ENCODE measurements around the gene PDE2A.

Gene PDE2A

GRCh38 chr11:72711141-72711540 lies 36.9 kb upstream of the PDE2A start:
- Histone ChIP-seq H3K4me1 (ENCODE audit: insufficient read depth, low read length) (peaks cover 12% of the 10 kb centered on the region), H3K36me3 (ENCODE audit: insufficient read depth, low read length) (no peaks in the 10 kb centered on the region; the same call in none of the 2 replicates), H3K9me3 (ENCODE audit: control insufficient read depth, insufficient read depth, low read length) (no peaks in the 10 kb centered on the region), H3K9ac (ENCODE audit: low read depth, low read length) (no peak overlapping the region)

- peaks cover 17% of the 10 kb centered on the region for H3K4me1 ChIP-seq (ENCODE audit: insufficient read depth, low read length)
- H3K9ac ChIP-seq (ENCODE audit: low read depth, low read length), result no peak overlapping the region
- no peaks in the 10 kb centered on the region for H3K9me3 ChIP-seq (ENCODE audit: control insufficient read depth, insufficient read depth, low read length)
- no peaks in the 10 kb centered on the region; the same call in none of the 2 replicates for H3K36me3 ChIP-seq (ENCODE audit: insufficient read depth, low read length)
Measured at GRCh38 chr11:72710278-72710677, 36.1 kb upstream of the PDE2A start.

GRCh38 chr11:72709478-72710238 lies 35.4 kb upstream of the PDE2A start:
- no peak overlapping the region for H3K9ac ChIP-seq (ENCODE audit: low read depth, low read length)
- H3K9me3 ChIP-seq (ENCODE audit: control insufficient read depth, insufficient read depth, low read length), result no peaks in the 10 kb centered on the region
- no peaks in the 10 kb centered on the region; the same call in none of the 2 replicates for H3K36me3 ChIP-seq (ENCODE audit: insufficient read depth, low read length)
- peaks cover 17% of the 10 kb centered on the region for H3K4me1 ChIP-seq (ENCODE audit: insufficient read depth, low read length)

- H3K9me3 ChIP-seq (ENCODE audit: control insufficient read depth, insufficient read depth, low read length), result no peaks in the 10 kb centered on the region
- peaks cover 2% of the 10 kb centered on the region for H3K36me3 ChIP-seq (ENCODE audit: insufficient read depth, low read length)
- H3K4me1 ChIP-seq (ENCODE audit: insufficient read depth, low read length), result peaks cover 17% of the 10 kb centered on the region
Measured at GRCh38 chr11:72707032-72707431, 32.8 kb upstream of the PDE2A start.

GRCh38 chr11:72706579-72706978 lies 32.4 kb upstream of the PDE2A start:
- Histone ChIP-seq H3K36me3 (ENCODE audit: insufficient read depth, low read length) (peaks cover 3% of the 10 kb centered on the region), H3K9ac (ENCODE audit: low read depth, low read length) (no peak overlapping the region), H3K9me3 (ENCODE audit: control insufficient read depth, insufficient read depth, low read length) (no peaks in the 10 kb centered on the region), H3K4me1 (ENCODE audit: insufficient read depth, low read length) (peaks cover 17% of the 10 kb centered on the region)

More at GRCh38 chr11:72707032-72707431, 32.8 kb upstream of the PDE2A start:
- H3K9ac ChIP-seq (ENCODE audit: low read depth, low read length), result no peak overlapping the region

- Histone ChIP-seq H3K9me3 (ENCODE audit: control insufficient read depth, insufficient read depth, low read length) (no peaks in the 10 kb centered on the region), H3K36me3 (ENCODE audit: insufficient read depth, low read length) (peaks cover 8% of the 10 kb centered on the region; the same call in 1 of the 2 replicates), H3K4me1 (ENCODE audit: insufficient read depth, low read length) (peaks cover 17% of the 10 kb centered on the region), H3K9ac (ENCODE audit: low read depth, low read length) (no peak overlapping the region)
Measured at GRCh38 chr11:72705442-72706365, 31.5 kb upstream of the PDE2A start.

- Histone ChIP-seq H3K9ac (ENCODE audit: low read depth, low read length) (no peak overlapping the region), H3K36me3 (ENCODE audit: insufficient read depth, low read length) (peaks cover 8% of the 10 kb centered on the region; the same call in 1 of the 2 replicates), H3K9me3 (ENCODE audit: control insufficient read depth, insufficient read depth, low read length) (no peaks in the 10 kb centered on the region), H3K4me1 (ENCODE audit: insufficient read depth, low read length) (peaks cover 21% of the 10 kb centered on the region)
Measured at GRCh38 chr11:72704783-72705265, 30.6 kb upstream of the PDE2A start.

GRCh38 chr11:72704028-72704782 lies 30.0 kb upstream of the PDE2A start:
- Histone ChIP-seq H3K9me3 (ENCODE audit: control insufficient read depth, insufficient read depth, low read length) (no peaks in the 10 kb centered on the region), H3K4me1 (ENCODE audit: insufficient read depth, low read length) (peaks cover 22% of the 10 kb centered on the region), H3K9ac (ENCODE audit: low read depth, low read length) (no peak overlapping the region), H3K36me3 (ENCODE audit: insufficient read depth, low read length) (peaks cover 8% of the 10 kb centered on the region; the same call in 1 of the 2 replicates)

- peaks cover 22% of the 10 kb centered on the region for H3K4me1 ChIP-seq (ENCODE audit: insufficient read depth, low read length)
- H3K9ac ChIP-seq (ENCODE audit: low read depth, low read length), result no peak overlapping the region
- peaks cover 13% of the 10 kb centered on the region; the same call in 1 of the 2 replicates for H3K36me3 ChIP-seq (ENCODE audit: insufficient read depth, low read length)
- H3K9me3 ChIP-seq (ENCODE audit: control insufficient read depth, insufficient read depth, low read length), result no peaks in the 10 kb centered on the region
Measured at GRCh38 chr11:72703267-72704008, 29.2 kb upstream of the PDE2A start.

- H3K4me1 ChIP-seq (ENCODE audit: insufficient read depth, low read length), result peaks cover 22% of the 10 kb centered on the region
- H3K36me3 ChIP-seq (ENCODE audit: insufficient read depth, low read length), result peaks cover 13% of the 10 kb centered on the region; the same call in 1 of the 2 replicates
- H3K9me3 ChIP-seq (ENCODE audit: control insufficient read depth, insufficient read depth, low read length), result no peaks in the 10 kb centered on the region
- no peak overlapping the region for H3K9ac ChIP-seq (ENCODE audit: low read depth, low read length)
Measured at GRCh38 chr11:72702577-72703241, 28.5 kb upstream of the PDE2A start.

GRCh38 chr11:72702096-72702495 lies 27.9 kb upstream of the PDE2A start:
- Histone ChIP-seq H3K4me1 (ENCODE audit: insufficient read depth, low read length) (peaks cover 25% of the 10 kb centered on the region), H3K9ac (ENCODE audit: low read depth, low read length) (no peak overlapping the region), H3K36me3 (ENCODE audit: insufficient read depth, low read length) (peaks cover 13% of the 10 kb centered on the region; the same call in 1 of the 2 replicates), H3K9me3 (ENCODE audit: control insufficient read depth, insufficient read depth, low read length) (no peaks in the 10 kb centered on the region)

GRCh38 chr11:72701466-72701865 lies 27.2 kb upstream of the PDE2A start:
- H3K9me3 ChIP-seq (ENCODE audit: control insufficient read depth, insufficient read depth, low read length), result no peaks in the 10 kb centered on the region
- H3K36me3 ChIP-seq (ENCODE audit: insufficient read depth, low read length), result peaks cover 13% of the 10 kb centered on the region

GRCh38 chr11:72700146-72700545 lies 25.9 kb upstream of the PDE2A start:
- Histone ChIP-seq H3K9me3 (ENCODE audit: control insufficient read depth, insufficient read depth, low read length) (no peaks in the 10 kb centered on the region), H3K9ac (ENCODE audit: low read depth, low read length) (no peak overlapping the region), H3K4me1 (ENCODE audit: insufficient read depth, low read length) (peaks cover 15% of the 10 kb centered on the region), H3K36me3 (ENCODE audit: insufficient read depth, low read length) (peaks cover 18% of the 10 kb centered on the region)

More at GRCh38 chr11:72701466-72701865, 27.2 kb upstream of the PDE2A start:
- Histone ChIP-seq H3K9ac (ENCODE audit: low read depth, low read length) (no peak overlapping the region), H3K4me1 (ENCODE audit: insufficient read depth, low read length) (peaks cover 24% of the 10 kb centered on the region)

All from ES-I3 (cell line).